Progenitor cell of endocrine pancreas (in vitro differentiated cells): ENCODE results near the gene FXN. TPM values are rescaled to one million over a fixed set of nuclear protein-coding genes. Genes with fewer than 3 reads are reported as not detected.

Source experiments
- DNase-seq: peaks from one replicate; pipeline ENCODE4 v3.0.0; 2021; ENCODE audit warnings: low spot score; ENCODE audit not compliant: unreplicated experiment
- H3K27ac Mint-ChIP-seq: 2 replicates; pipeline ENCODE4 v1.8.0; 2021; ENCODE audit warnings: mild to moderate bottlenecking, moderate library complexity, mixed read lengths
- H3K27me3 Mint-ChIP-seq: 2 replicates; pipeline ENCODE4 v1.8.0; 2021; ENCODE audit warnings: mixed read lengths
- H3K36me3 Mint-ChIP-seq: 2 replicates; pipeline ENCODE4 v1.8.0; 2022; ENCODE audit warnings: mixed read lengths; ENCODE audit not compliant: insufficient read depth
- H3K4me1 Mint-ChIP-seq: 2 replicates; pipeline ENCODE4 v1.8.0; 2021; ENCODE audit warnings: low read depth, mixed read lengths
- H3K4me3 Mint-ChIP-seq: 2 replicates; pipeline ENCODE4 v1.8.0; 2021; ENCODE audit warnings: low read depth, mild to moderate bottlenecking, moderate library complexity, mixed read lengths
- H3K9me3 Mint-ChIP-seq: 2 replicates; pipeline ENCODE4 v1.8.0; 2021; ENCODE audit warnings: low read depth, mixed read lengths
- total RNA-seq: library from RNA; stranded (reverse); gene quantifications from 2 replicates; pipeline ENCODE4 v1.2.1, GENCODE V29; 2021
- TF ChIP-seq, protein P1 (sequence below): fragments of 200-600 bp; sonication (generic); IDR thresholded peaks from one replicate; pipeline ENCODE4 v1.5.0; 2021; ENCODE audit warnings: antibody characterized with exemption, mild to moderate bottlenecking; ENCODE audit not compliant: unreplicated experiment

FXN gene
- total RNA-seq, 1 donor from 2014 or later: 25.7 TPM

DNA sequence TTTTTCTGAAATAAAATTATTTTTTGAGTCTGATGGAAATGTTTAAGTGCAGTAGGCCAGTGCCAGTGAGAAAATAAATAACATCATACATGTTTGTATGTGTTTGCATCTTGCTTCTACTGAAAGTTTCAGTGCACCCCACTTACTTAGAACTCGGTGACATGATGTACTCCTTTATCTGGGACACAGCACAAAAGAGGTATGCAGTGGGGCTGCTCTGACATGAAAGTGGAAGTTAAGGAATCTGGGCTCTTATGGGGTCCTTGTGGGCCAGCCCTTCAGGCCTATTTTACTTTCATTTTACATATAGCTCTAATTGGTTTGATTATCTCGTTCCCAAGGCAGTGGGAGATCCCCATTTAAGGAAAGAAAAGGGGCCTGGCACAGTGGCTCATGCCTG lies 39.2 kb downstream of the FXN start:
- Mint-ChIP-seq H3K36me3 (peaks cover 4% of the 10 kb centered on the region), H3K4me3 (no peak overlapping the region), H3K27ac (no peak overlapping the region), H3K27me3 (no peaks in the 10 kb centered on the region), H3K9me3 (no peaks in the 10 kb centered on the region), H3K4me1 (no peaks in the 10 kb centered on the region)
- TF ChIP-seq, protein P1, sequence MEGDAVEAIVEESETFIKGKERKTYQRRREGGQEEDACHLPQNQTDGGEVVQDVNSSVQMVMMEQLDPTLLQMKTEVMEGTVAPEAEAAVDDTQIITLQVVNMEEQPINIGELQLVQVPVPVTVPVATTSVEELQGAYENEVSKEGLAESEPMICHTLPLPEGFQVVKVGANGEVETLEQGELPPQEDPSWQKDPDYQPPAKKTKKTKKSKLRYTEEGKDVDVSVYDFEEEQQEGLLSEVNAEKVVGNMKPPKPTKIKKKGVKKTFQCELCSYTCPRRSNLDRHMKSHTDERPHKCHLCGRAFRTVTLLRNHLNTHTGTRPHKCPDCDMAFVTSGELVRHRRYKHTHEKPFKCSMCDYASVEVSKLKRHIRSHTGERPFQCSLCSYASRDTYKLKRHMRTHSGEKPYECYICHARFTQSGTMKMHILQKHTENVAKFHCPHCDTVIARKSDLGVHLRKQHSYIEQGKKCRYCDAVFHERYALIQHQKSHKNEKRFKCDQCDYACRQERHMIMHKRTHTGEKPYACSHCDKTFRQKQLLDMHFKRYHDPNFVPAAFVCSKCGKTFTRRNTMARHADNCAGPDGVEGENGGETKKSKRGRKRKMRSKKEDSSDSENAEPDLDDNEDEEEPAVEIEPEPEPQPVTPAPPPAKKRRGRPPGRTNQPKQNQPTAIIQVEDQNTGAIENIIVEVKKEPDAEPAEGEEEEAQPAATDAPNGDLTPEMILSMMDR: no peak
- no peak for DNase-seq

DNA sequence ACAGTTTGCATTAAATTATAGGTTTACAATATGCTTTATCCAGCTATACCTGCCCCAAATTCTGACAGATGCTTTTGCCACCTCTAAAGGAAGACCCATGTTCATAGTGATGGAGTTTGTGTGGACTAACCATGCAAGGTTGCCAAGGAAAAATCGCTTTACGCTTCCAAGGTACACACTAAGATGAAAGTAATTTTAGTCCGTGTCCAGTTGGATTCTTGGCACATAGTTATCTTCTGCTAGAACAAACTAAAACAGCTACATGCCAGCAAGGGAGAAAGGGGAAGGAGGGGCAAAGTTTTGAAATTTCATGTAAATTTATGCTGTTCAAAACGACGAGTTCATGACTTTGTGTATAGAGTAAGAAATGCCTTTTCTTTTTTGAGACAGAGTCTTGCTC lies 41.0 kb downstream of the FXN start:
- H3K36me3 Mint-ChIP-seq: peaks cover 8% of the 10 kb centered on the region

DNA sequence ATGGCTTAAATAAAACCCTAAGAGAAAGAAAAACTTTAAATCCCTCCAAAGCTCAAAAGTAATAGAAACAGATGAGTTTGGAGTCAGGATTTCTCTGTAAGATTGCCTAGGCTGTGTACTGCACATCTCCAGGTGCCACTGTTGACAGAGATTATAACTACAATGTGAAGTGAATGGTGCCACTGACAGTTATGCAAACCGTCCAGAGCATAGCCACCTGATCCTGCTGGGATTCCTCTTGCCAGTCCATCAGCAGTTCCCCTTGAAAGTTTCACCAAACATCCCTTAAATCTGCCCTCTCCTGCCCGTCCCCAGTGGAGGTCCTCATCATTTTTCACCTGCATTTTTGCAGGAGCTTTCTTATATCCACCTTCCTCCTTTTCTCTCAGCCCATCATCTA lies 42.5 kb downstream of the FXN start:
- no peak for DNase-seq
- no peak overlapping the region for H3K27ac Mint-ChIP-seq
- no peaks in the 10 kb centered on the region for H3K4me1 Mint-ChIP-seq
- H3K27me3 Mint-ChIP-seq: no peaks in the 10 kb centered on the region
- H3K9me3 Mint-ChIP-seq: peaks cover 4% of the 10 kb centered on the region
- H3K36me3 Mint-ChIP-seq: peaks cover 7% of the 10 kb centered on the region
- TF ChIP-seq, protein P1: no peak
- H3K4me3 Mint-ChIP-seq: no peak overlapping the region

More for the DNA sequence above, 41.0 kb downstream of the FXN start:
- TF ChIP-seq, protein P1: no peak
- Mint-ChIP-seq H3K9me3 (peaks cover 4% of the 10 kb centered on the region), H3K27me3 (no peaks in the 10 kb centered on the region), H3K27ac (no peak overlapping the region), H3K4me1 (no peaks in the 10 kb centered on the region), H3K4me3 (no peak overlapping the region)
- no peak for DNase-seq

DNA sequence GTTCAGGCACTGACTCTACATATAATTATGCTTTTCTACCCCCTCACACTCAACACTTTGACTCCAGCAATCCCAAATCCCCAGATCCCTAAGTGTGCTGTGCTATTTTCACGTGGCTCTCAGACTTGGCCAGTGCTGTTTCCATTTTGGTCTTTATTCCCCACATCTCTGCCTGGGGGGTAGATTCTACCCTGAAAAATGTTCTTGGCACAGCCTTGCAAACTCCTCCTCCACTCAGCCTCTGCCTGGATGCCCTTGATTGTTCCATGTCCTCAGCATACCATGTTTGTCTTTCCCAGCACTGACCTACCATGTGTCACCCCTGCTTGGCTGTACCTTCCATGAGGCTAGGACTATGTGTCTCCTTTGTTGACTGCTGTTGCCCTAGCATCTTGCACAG lies 43.0 kb downstream of the FXN start:
- no peak for DNase-seq
- Mint-ChIP-seq H3K9me3 (peaks cover 4% of the 10 kb centered on the region), H3K27ac (no peak overlapping the region), H3K4me3 (no peak overlapping the region), H3K4me1 (no peaks in the 10 kb centered on the region), H3K27me3 (no peaks in the 10 kb centered on the region), H3K36me3 (peaks cover 4% of the 10 kb centered on the region)
- TF ChIP-seq, protein P1: no peak

DNA sequence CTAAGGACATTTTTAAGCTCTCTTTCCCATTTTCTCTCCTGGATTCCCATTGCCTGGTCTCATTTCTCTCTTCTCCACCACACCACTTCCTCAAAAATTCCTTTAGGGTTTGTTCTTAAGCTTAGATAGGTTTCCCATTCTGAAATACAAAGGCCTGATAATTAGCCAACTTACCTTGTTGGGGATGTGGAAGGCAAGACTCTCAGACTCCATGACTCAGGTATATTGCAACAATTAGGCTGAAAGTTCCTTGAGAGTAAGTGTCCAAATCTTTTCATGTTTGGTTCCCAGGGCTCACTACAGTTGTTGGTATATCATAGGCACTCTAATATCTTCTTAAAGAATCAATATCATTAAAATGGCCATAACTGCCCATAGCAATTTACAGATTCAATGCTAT lies 43.6 kb downstream of the FXN start:
- H3K27me3 Mint-ChIP-seq: no peaks in the 10 kb centered on the region
- H3K9me3 Mint-ChIP-seq: peaks cover 4% of the 10 kb centered on the region
- H3K4me3 Mint-ChIP-seq: no peak overlapping the region
- no peaks in the 10 kb centered on the region for H3K4me1 Mint-ChIP-seq
- H3K27ac Mint-ChIP-seq: no peak overlapping the region
- TF ChIP-seq, protein P1: no peak
- H3K36me3 Mint-ChIP-seq: peaks cover 4% of the 10 kb centered on the region
- no peak for DNase-seq
